Left lung (tissue), 10 donors: ENCODE results near the gene ANO3. TPM values are rescaled to one million over a fixed set of nuclear protein-coding genes. Genes with fewer than 3 reads are reported as not detected.

Experiments
- ATAC-seq: fragments of 200-7000 bp; cut with Tn5 transposase; one replicate; pipeline ENCODE4 v1.9.1; 2020; ENCODE audit warnings: moderate library complexity
- DNase-seq, 4 donors: peaks; one replicate each; pipeline ENCODE4 v3.0.0-alpha.2; 2013 to 2020
- H3K27ac ChIP-seq, 2 donors: fragments of 200-600 bp; sonication (generic) in 1 of 2; one replicate each; pipeline versions ENCODE4 v1.5.0 to v1.8.0; 2020 to 2021
- H3K27me3 ChIP-seq, 2 donors: fragments of 200-600 bp; sonication (generic) in 1 of 2; one replicate each; pipeline versions ENCODE4 v1.5.0 to v1.8.0; 2020 to 2021
- H3K36me3 ChIP-seq, 2 donors: fragments of 200-600 bp; sonication (generic) in 1 of 2; one replicate each; pipeline versions ENCODE4 v1.5.0 to v1.8.0; 2020 to 2021
- H3K4me1 ChIP-seq, 2 donors: fragments of 200-600 bp; one replicate each; pipeline ENCODE4 v1.8.0; 2021
- H3K4me3 ChIP-seq, 2 donors: fragments of 200-600 bp; sonication (generic) in 1 of 2; one replicate each; pipeline versions ENCODE4 v1.5.0 to v1.8.0; 2020 to 2021; ENCODE audit warnings: mild to moderate bottlenecking in 1 of 2
- H3K9me3 ChIP-seq, 2 donors: fragments of 200-600 bp; sonication (generic) in 1 of 2; one replicate each; pipeline versions ENCODE4 v1.5.0 to v1.8.0; 2020 to 2021
- CTCF ChIP-seq, 2 donors: fragments of 200-600 bp; sonication (generic) in 1 of 2; IDR thresholded peaks; one replicate each; pipeline versions ENCODE4 v1.5.0 to v1.8.0; 2021; ENCODE audit warnings: antibody characterized with exemption in 2 of 2
- intact Hi-C, 2 donors: fragments of 100-400 bp; cut with DNase I; formaldehyde crosslinking; loops; one replicate each; pipeline versions ENCODE4 v1.11.2 to v1.14.2; 2022
- polyA plus RNA-seq, 6 donors: library from polyadenylated mRNA; unstranded; fragments of 120-200 nt; gene quantifications; one replicate each; pipeline ENCODE4 v1.2.1, GENCODE V29; 2013; ENCODE audit not compliant: insufficient read length in 6 of 6
- total RNA-seq, 2 donors: library from RNA; stranded (reverse); fragmentation: NEBNext Ultra II Directional; extraction: Animal tissue kit (Norgen Biotek cat#: 25700); gene quantifications; one replicate each; pipeline ENCODE4 v1.2.1, GENCODE V29; 2021
- donor health status: DM: no; HTN: yes; CAD: no.
- donor health status: DM: no; HTN: no; CAD: no.

Gene ANO3
- total and polyA plus RNA-seq, 8 donors: 0.31 to 1.4 (median 0.56) TPM

GRCh38 chr11:26539517-26539916 lies 207.6 kb downstream of the ANO3 start:
- Histone ChIP-seq H3K27ac (no peak overlapping the region), H3K27me3 (no peaks in the 10 kb centered on the region), H3K36me3 (no peaks in the 10 kb centered on the region), H3K4me1 (no peaks in the 10 kb centered on the region), H3K4me3 (no peak overlapping the region), H3K9me3 (no peaks in the 10 kb centered on the region)
- no peak for DNase-seq
- TF ChIP-seq CTCF (IDR thresholded peaks at IDR 0.05): no peak
- intact Hi-C loops: no loop called here
- ATAC-seq: no peak

GRCh38 chr11:26541870-26542269 lies 209.9 kb downstream of the ANO3 start:
- H3K9me3 ChIP-seq: no peaks in the 10 kb centered on the region
- no peak overlapping the region for H3K27ac ChIP-seq
- TF ChIP-seq CTCF (IDR thresholded peaks at IDR 0.05): no peak
- no peak overlapping the region for H3K4me3 ChIP-seq
- intact Hi-C loops: no loop called here
- H3K36me3 ChIP-seq: no peaks in the 10 kb centered on the region
- H3K4me1 ChIP-seq: no peaks in the 10 kb centered on the region
- ATAC-seq (no peak), DNase-seq (no peak)
- H3K27me3 ChIP-seq: no peaks in the 10 kb centered on the region

- ATAC-seq (no peak), DNase-seq (no peak)
- intact Hi-C loops: no loop called here
- no peak overlapping the region for H3K4me3 ChIP-seq
- H3K36me3 ChIP-seq: no peaks in the 10 kb centered on the region
- no peak for TF ChIP-seq CTCF (IDR thresholded peaks at IDR 0.05)
- H3K4me1 ChIP-seq: no peaks in the 10 kb centered on the region
- H3K27me3 ChIP-seq: no peaks in the 10 kb centered on the region
- no peak overlapping the region for H3K27ac ChIP-seq
- H3K9me3 ChIP-seq: no peaks in the 10 kb centered on the region
These were observed 217.2 kb downstream of the ANO3 start for GRCh38 chr11:26549176-26549575.

- ATAC-seq: no peak
- Histone ChIP-seq H3K36me3 (no peaks in the 10 kb centered on the region), H3K9me3 (no peaks in the 10 kb centered on the region), H3K27ac (no peak overlapping the region), H3K4me1 (no peaks in the 10 kb centered on the region), H3K4me3 (no peak overlapping the region), H3K27me3 (no peaks in the 10 kb centered on the region)
- no peak for DNase-seq
- no peak for TF ChIP-seq CTCF (IDR thresholded peaks at IDR 0.05)
- intact Hi-C loops: no loop called here
These were observed 218.1 kb downstream of the ANO3 start for GRCh38 chr11:26550022-26550421.

- TF ChIP-seq CTCF (IDR thresholded peaks at IDR 0.05): peak in 1 of 2 donors; percentile 41
These were observed 219.4 kb downstream of the ANO3 start for GRCh38 chr11:26551186-26551801.

More at GRCh38 chr11:26551186-26551801, 219.4 kb downstream of the ANO3 start:
- no peaks in the 10 kb centered on the region for H3K4me1 ChIP-seq
- no peak overlapping the region for H3K27ac ChIP-seq
- H3K36me3 ChIP-seq: no peaks in the 10 kb centered on the region
- H3K4me3 ChIP-seq: no peak overlapping the region
- DNase-seq (no peak), ATAC-seq (no peak)
- no peaks in the 10 kb centered on the region for H3K9me3 ChIP-seq
- intact Hi-C loops: no loop called here
- H3K27me3 ChIP-seq: no peaks in the 10 kb centered on the region
